ENCODE results near the gene PRMT6. TPM values are rescaled to one million over a fixed set of nuclear protein-coding genes. Genes with fewer than 3 reads are reported as not detected.
"Not testable (repeated sequence)": the region's sequence is repeated elsewhere in the genome, so short reads cannot be mapped to it uniquely, and the experiment has no call there.

Gene PRMT6
- total RNA-seq, 3 donors from 2014 or later (not counting 1 experiment from before 2014, with no cell fraction given) = 6.4 to 9.9 (median 8.8) TPM

GRCh38 chr1:107016376-107016978, 40.0 kb upstream of the PRMT6 start:
- DNase-seq = no peak
- no peak overlapping the region for H3K27ac Mint-ChIP-seq
- peaks cover 0 to 3% of the 10 kb centered on the region in 2 donors for H3K27me3 Mint-ChIP-seq (ENCODE audit: low read depth in 2 of 2)

GRCh38 chr1:107018445-107018844, 38.0 kb upstream of the PRMT6 start:
- no peak for ATAC-seq
- no peaks in the 10 kb centered on the region for H3K9me3 Mint-ChIP-seq
- H3K4me1 ChIP-seq (ENCODE audit: control insufficient read depth, insufficient read depth, low read length) = no peaks in the 10 kb centered on the region
- H3K36me3 ChIP-seq (ENCODE audit: control insufficient read depth, insufficient read depth, low read length) = no peaks in the 10 kb centered on the region
- no peaks in the 10 kb centered on the region for H3K9me3 ChIP-seq (ENCODE audit: control insufficient read depth, insufficient read depth, low read length)
- no peak overlapping the region for H3K4me3 Mint-ChIP-seq
- H3K36me3 Mint-ChIP-seq = no peaks in the 10 kb centered on the region
- H3K4me3 ChIP-seq (ENCODE audit: low read length) = no peak overlapping the region
- H3K27ac ChIP-seq (ENCODE audit: low read length) = no peak overlapping the region
- 89% methylated on average over 1 of the region's 5 CpGs for WGBS (ENCODE audit: insufficient coverage)
- no peaks in the 10 kb centered on the region for H3K4me1 Mint-ChIP-seq
- no peaks in the 10 kb centered on the region for H3K27me3 ChIP-seq (ENCODE audit: control insufficient read depth, insufficient read depth, low read length)
- intact Hi-C loops (cut with micrococcal nuclease) = no loop called here
- TF ChIP-seq, protein P1, sequence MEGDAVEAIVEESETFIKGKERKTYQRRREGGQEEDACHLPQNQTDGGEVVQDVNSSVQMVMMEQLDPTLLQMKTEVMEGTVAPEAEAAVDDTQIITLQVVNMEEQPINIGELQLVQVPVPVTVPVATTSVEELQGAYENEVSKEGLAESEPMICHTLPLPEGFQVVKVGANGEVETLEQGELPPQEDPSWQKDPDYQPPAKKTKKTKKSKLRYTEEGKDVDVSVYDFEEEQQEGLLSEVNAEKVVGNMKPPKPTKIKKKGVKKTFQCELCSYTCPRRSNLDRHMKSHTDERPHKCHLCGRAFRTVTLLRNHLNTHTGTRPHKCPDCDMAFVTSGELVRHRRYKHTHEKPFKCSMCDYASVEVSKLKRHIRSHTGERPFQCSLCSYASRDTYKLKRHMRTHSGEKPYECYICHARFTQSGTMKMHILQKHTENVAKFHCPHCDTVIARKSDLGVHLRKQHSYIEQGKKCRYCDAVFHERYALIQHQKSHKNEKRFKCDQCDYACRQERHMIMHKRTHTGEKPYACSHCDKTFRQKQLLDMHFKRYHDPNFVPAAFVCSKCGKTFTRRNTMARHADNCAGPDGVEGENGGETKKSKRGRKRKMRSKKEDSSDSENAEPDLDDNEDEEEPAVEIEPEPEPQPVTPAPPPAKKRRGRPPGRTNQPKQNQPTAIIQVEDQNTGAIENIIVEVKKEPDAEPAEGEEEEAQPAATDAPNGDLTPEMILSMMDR (IDR thresholded peaks at IDR 0.05) = no peak
- H3K27me3 Mint-ChIP-seq (ENCODE audit: low read depth in 2 of 2) = peaks cover 0 to 3% of the 10 kb centered on the region in 2 donors
- no peak overlapping the region for H3K27ac Mint-ChIP-seq
- DNase-seq = no peak

More at GRCh38 chr1:107016376-107016978, 40.0 kb upstream of the PRMT6 start:
- H3K4me3 Mint-ChIP-seq = no peak overlapping the region
- TF ChIP-seq, protein P1 (IDR thresholded peaks at IDR 0.05) = no peak
- WGBS (ENCODE audit: insufficient coverage) = 80% methylated on average over 1 of the region's 3 CpGs
- no peaks in the 10 kb centered on the region for H3K36me3 ChIP-seq (ENCODE audit: control insufficient read depth, insufficient read depth, low read length)
- no peak overlapping the region for H3K27ac ChIP-seq (ENCODE audit: low read length)
- H3K4me1 Mint-ChIP-seq = no peaks in the 10 kb centered on the region
- ATAC-seq = no peak
- H3K9me3 Mint-ChIP-seq = no peaks in the 10 kb centered on the region
- H3K4me1 ChIP-seq (ENCODE audit: control insufficient read depth, insufficient read depth, low read length) = no peaks in the 10 kb centered on the region
- H3K27me3 ChIP-seq (ENCODE audit: control insufficient read depth, insufficient read depth, low read length) = peaks cover 2% of the 10 kb centered on the region
- no peaks in the 10 kb centered on the region for H3K9me3 ChIP-seq (ENCODE audit: control insufficient read depth, insufficient read depth, low read length)
- H3K36me3 Mint-ChIP-seq = no peaks in the 10 kb centered on the region
- intact Hi-C loops (cut with micrococcal nuclease) = no loop called here
- no peak overlapping the region for H3K4me3 ChIP-seq (ENCODE audit: low read length)

DNA sequence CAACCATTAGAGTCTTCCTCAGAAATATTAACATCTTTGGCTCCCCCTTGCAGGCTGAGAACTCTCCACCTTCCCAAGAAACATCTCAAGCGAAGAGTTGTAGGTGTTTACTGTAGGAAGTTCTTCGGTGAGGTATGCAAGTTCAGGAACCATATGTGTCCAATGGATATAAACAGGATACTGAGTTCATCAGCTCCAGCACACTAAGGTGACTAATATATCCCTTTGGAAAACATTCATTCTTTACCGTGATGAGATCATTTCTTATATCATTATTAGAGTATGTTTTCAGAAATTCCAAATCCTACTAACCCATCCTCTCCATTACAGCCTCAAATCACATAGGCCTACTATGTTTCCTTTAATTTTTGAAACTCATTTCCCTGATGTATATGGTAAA, 37.3 kb upstream of the PRMT6 start:
- Mint-ChIP-seq H3K36me3 (no peaks in the 10 kb centered on the region), H3K27ac (no peak overlapping the region), H3K4me1 (no peaks in the 10 kb centered on the region), H3K4me3 (no peak overlapping the region), H3K9me3 (no peaks in the 10 kb centered on the region), H3K27me3 (ENCODE audit: low read depth in 2 of 2) (peaks cover 0 to 3% of the 10 kb centered on the region in 2 donors)
- no peak for DNase-seq
- no peak overlapping the region for H3K4me3 ChIP-seq (ENCODE audit: low read length)
- WGBS (ENCODE audit: insufficient coverage) = 100% methylated on average over 1 of the region's 3 CpGs
- TF ChIP-seq, protein P1 (IDR thresholded peaks at IDR 0.05) = no peak
- H3K27me3 ChIP-seq (ENCODE audit: control insufficient read depth, insufficient read depth, low read length) = no peaks in the 10 kb centered on the region
- intact Hi-C loops (cut with micrococcal nuclease) = no loop called here
- no peak for ATAC-seq
- H3K36me3 ChIP-seq (ENCODE audit: control insufficient read depth, insufficient read depth, low read length) = no peaks in the 10 kb centered on the region
- no peaks in the 10 kb centered on the region for H3K9me3 ChIP-seq (ENCODE audit: control insufficient read depth, insufficient read depth, low read length)
- H3K4me1 ChIP-seq (ENCODE audit: control insufficient read depth, insufficient read depth, low read length) = no peaks in the 10 kb centered on the region
- H3K27ac ChIP-seq (ENCODE audit: low read length) = no peak overlapping the region

DNA sequence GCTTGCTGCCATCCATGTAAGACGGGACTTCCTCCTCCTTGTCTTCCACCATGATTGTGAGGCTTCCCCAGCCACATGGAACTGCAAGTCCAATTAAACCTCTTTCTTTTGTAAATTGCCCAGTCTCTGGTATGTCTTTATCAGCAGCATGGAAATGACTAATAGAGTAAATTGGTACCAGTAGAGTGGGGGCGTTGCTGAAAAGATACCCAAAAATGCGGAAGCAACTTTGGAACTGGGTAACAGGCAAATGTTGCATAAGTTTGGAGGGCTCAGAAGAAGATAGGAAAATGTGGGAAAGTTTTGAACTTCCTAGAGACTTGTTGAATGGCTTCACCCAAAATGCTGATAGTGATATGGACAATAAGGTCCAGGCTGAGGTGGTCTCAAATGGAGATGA, 17.6 kb upstream of the PRMT6 start:
- H3K27me3 ChIP-seq (ENCODE audit: control insufficient read depth, insufficient read depth, low read length); H3K4me3 ChIP-seq (ENCODE audit: low read length); H3K36me3 Mint-ChIP-seq; H3K4me3 Mint-ChIP-seq; ATAC-seq; H3K27ac Mint-ChIP-seq; DNase-seq; H3K4me1 Mint-ChIP-seq; H3K9me3 ChIP-seq (ENCODE audit: control insufficient read depth, insufficient read depth, low read length); H3K36me3 ChIP-seq (ENCODE audit: control insufficient read depth, insufficient read depth, low read length); H3K9me3 Mint-ChIP-seq; H3K4me1 ChIP-seq (ENCODE audit: control insufficient read depth, insufficient read depth, low read length); intact Hi-C loops (cut with micrococcal nuclease); H3K27ac ChIP-seq (ENCODE audit: low read length): not testable (repeated sequence)
- WGBS (ENCODE audit: insufficient coverage) = 89% methylated on average over 3 of the region's 3 CpGs
- peaks cover 7 to 22% of the 10 kb centered on the region in 2 donors for H3K27me3 Mint-ChIP-seq (ENCODE audit: low read depth in 2 of 2)

DNA sequence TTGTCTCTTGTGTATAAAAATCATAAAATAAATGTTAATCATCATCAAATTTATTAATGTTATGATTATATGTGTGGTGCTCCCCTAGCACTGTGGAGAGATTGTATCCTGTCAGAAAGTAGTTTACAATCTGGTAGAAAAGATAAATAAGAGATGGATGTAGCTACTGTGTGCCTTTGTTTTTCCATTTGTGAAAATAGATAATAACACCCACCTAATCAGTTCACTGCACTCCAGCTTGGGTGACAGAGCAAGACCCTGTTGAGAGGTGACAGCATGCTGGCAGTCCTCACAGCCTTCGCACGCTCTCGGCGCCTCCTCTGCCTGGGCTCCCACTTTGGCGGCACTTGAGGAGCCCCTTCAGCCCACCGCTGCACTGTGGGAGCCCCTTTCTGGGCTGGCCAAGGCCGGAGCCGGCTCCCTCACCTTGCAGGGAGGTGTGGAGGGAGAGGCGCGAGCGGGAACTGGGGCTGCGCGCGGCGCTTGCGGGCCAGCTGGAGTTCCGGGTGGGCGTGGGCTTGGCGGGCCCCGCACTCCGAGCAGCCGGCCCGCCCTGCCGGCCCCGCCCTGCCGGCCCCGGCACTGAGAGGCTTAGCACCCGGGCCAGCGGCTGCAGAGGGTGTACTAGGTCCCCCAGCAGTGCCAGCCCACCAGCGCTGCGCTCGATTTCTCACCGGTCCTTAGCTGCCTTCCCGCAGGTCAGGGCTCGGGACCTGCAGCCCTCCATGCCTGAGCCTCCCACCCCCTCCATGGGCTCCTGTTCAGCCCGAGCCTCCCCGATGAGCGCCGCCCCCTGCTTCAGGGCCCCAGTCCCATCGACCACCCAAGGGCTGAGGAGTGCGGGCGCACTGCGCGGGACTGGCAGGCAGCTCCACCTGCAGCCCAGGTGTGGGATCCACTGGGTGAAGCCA, 11.9 kb upstream of the PRMT6 start:
- ATAC-seq = not testable (repeated sequence)

More for the DNA sequence above, 11.9 kb upstream of the PRMT6 start:
- H3K4me1 ChIP-seq (ENCODE audit: control insufficient read depth, insufficient read depth, low read length); H3K36me3 Mint-ChIP-seq; H3K27ac ChIP-seq (ENCODE audit: low read length); H3K9me3 Mint-ChIP-seq; H3K27ac Mint-ChIP-seq; H3K36me3 ChIP-seq (ENCODE audit: control insufficient read depth, insufficient read depth, low read length); DNase-seq; intact Hi-C loops (cut with micrococcal nuclease); H3K27me3 ChIP-seq (ENCODE audit: control insufficient read depth, insufficient read depth, low read length); H3K4me3 ChIP-seq (ENCODE audit: low read length); H3K9me3 ChIP-seq (ENCODE audit: control insufficient read depth, insufficient read depth, low read length); H3K4me3 Mint-ChIP-seq; H3K4me1 Mint-ChIP-seq: not testable (repeated sequence)
- H3K27me3 Mint-ChIP-seq (ENCODE audit: low read depth in 2 of 2) = peaks cover 8 to 39% of the 10 kb centered on the region in 2 donors
- 96% methylated on average over 44 of the region's 44 CpGs for WGBS (ENCODE audit: insufficient coverage)
